Neural cell (in vitro differentiated cells): ENCODE data around the gene CCDC15. TPM values are rescaled to one million over a fixed set of nuclear protein-coding genes. Genes with fewer than 3 reads are reported as not detected.

ENCODE experiments used
- H2AFZ ChIP-seq: fragments of 200-600, 300-800 bp; sonication (generic), shearing (Covaris generic); 2 replicates; pipeline ENCODE4 v1.6.0; 2014; ENCODE audit warnings: low read depth, mild to moderate bottlenecking, antibody characterized with exemption, low read length, moderate library complexity
- H3F3A ChIP-seq: fragments of 200-600 bp; shearing (Covaris generic); 2 replicates; pipeline ENCODE4 v1.6.1; 2016; ENCODE audit warnings: mild to moderate bottlenecking, moderate library complexity, mixed read lengths, antibody characterized with exemption, low read length; ENCODE audit not compliant: insufficient read depth, poor library complexity, severe bottlenecking
- H3K27ac ChIP-seq: fragments of 200-600, 300-800 bp; sonication (generic), shearing (Covaris generic); 2 replicates; pipeline ENCODE4 v1.5.1; 2014; ENCODE audit warnings: mild to moderate bottlenecking, low read length, moderate library complexity
- H3K27me3 ChIP-seq: fragments of 300-800, 200-600 bp; sonication (generic), shearing (Covaris generic); 2 replicates; pipeline ENCODE4 v1.6.0; 2014; ENCODE audit warnings: mild to moderate bottlenecking, low read depth, low read length, moderate library complexity; ENCODE audit not compliant: insufficient read depth
- H3K36me3 ChIP-seq: fragments of 300-800, 200-600 bp; sonication (generic), shearing (Covaris generic); 2 replicates; pipeline ENCODE4 v1.5.1; 2014; ENCODE audit warnings: mild to moderate bottlenecking, antibody characterized with exemption, low read length, moderate library complexity; ENCODE audit not compliant: insufficient read depth
- H3K4me2 ChIP-seq: fragments of 300-800, 200-600 bp; sonication (generic), shearing (Covaris generic); 2 replicates; pipeline ENCODE4 v1.6.0; 2014; ENCODE audit warnings: mild to moderate bottlenecking, low read length
- H3K4me3 ChIP-seq: fragments of 300-800, 200-600 bp; sonication (generic), shearing (Covaris generic); 2 replicates; pipeline ENCODE4 v1.5.1; 2014; ENCODE audit warnings: mild to moderate bottlenecking, low read length, moderate library complexity
- H3K79me2 ChIP-seq: fragments of 200-600 bp; shearing (Covaris generic); replicated peaks from 2 replicates; pipeline ENCODE4 v1.6.0; 2014; ENCODE audit warnings: mild to moderate bottlenecking, low read length, moderate library complexity; ENCODE audit not compliant: insufficient read depth
- H3K9ac ChIP-seq: fragments of 300-800, 200-600 bp; sonication (generic), shearing (Covaris generic); 2 replicates; pipeline ENCODE4 v1.6.1; 2016; ENCODE audit warnings: mild to moderate bottlenecking, low read length, mixed read lengths
- H3K9me2 ChIP-seq: fragments of 200-600 bp; shearing (Covaris generic); 2 replicates; pipeline ENCODE4 v1.6.1; 2016; ENCODE audit warnings: mild to moderate bottlenecking, low read length, mixed read lengths; ENCODE audit not compliant: insufficient read depth
- H3K9me3 ChIP-seq: fragments of 200-600, 300-800 bp; sonication (generic), shearing (Covaris generic); 2 replicates; pipeline ENCODE4 v1.6.1; 2016; ENCODE audit warnings: mild to moderate bottlenecking, mixed run types, low read length, moderate library complexity, mixed read lengths
- H4K20me1 ChIP-seq: fragments of 200-600 bp; shearing (Covaris generic); 2 replicates; pipeline ENCODE4 v1.6.1; 2016; ENCODE audit warnings: mild to moderate bottlenecking, mixed run types; ENCODE audit not compliant: insufficient read depth
- EP300 ChIP-seq: fragments of 450-650 bp; conservative IDR thresholded peaks from 2 replicates; pipeline ENCODE4 v1.6.1; 2014; ENCODE audit warnings: antibody characterized with exemption, mild to moderate bottlenecking, moderate library complexity; ENCODE audit not compliant: poor library complexity, severe bottlenecking
- EZH2 ChIP-seq: fragments of 200-600, 300-800 bp; shearing (Covaris generic), sonication (generic); IDR thresholded peaks from 2 replicates; pipeline ENCODE4 v1.6.1; 2014; ENCODE audit warnings: antibody characterized with exemption, low read length, borderline replicate concordance, mild to moderate bottlenecking; ENCODE audit not compliant: insufficient read depth, poor library complexity, severe bottlenecking
- MXI1 ChIP-seq: fragments of 450-650 bp; conservative IDR thresholded peaks from 2 replicates; pipeline ENCODE4 v1.6.1; 2014; ENCODE audit warnings: antibody characterized with exemption, mild to moderate bottlenecking; ENCODE audit not compliant: poor library complexity, severe bottlenecking
- POLR2AphosphoS5 ChIP-seq: IDR thresholded peaks from 2 replicates; pipeline ENCODE4 v1.6.1; 2012
- RAD21 ChIP-seq: fragments of 450-650 bp; conservative IDR thresholded peaks from 2 replicates; pipeline ENCODE4 v1.6.1; 2014; ENCODE audit warnings: antibody characterized with exemption, mild to moderate bottlenecking, moderate library complexity
- SMC3 ChIP-seq: fragments of 450-650 bp; conservative IDR thresholded peaks from 2 replicates; pipeline ENCODE4 v1.6.1; 2014; ENCODE audit warnings: antibody characterized with exemption, mild to moderate bottlenecking, moderate library complexity; ENCODE audit not compliant: poor library complexity
- TAF1 ChIP-seq: IDR thresholded peaks from 2 replicates; pipeline ENCODE4 v1.6.1; 2012; ENCODE audit warnings: low read depth
- polyA plus RNA-seq: library from polyadenylated mRNA; depleted of rRNA; stranded (reverse); fragments of >200 nt; gene quantifications from 2 replicates; pipeline ENCODE4 v1.2.3, GENCODE V29; 2014
- TF ChIP-seq, protein P1 (sequence below): fragments of 450-650 bp; IDR thresholded peaks from 2 replicates; pipeline ENCODE4 v1.5.1; 2014; ENCODE audit warnings: antibody characterized with exemption, mild to moderate bottlenecking, moderate library complexity; ENCODE audit not compliant: poor library complexity, severe bottlenecking
- TF ChIP-seq, protein P2 (sequence below): IDR thresholded peaks from 2 replicates; pipeline ENCODE4 v1.6.1; 2012; ENCODE audit warnings: borderline replicate concordance

The CCDC15 gene
- polyA plus RNA-seq, 1 donor from 2014 or later = 2.5 TPM

DNA sequence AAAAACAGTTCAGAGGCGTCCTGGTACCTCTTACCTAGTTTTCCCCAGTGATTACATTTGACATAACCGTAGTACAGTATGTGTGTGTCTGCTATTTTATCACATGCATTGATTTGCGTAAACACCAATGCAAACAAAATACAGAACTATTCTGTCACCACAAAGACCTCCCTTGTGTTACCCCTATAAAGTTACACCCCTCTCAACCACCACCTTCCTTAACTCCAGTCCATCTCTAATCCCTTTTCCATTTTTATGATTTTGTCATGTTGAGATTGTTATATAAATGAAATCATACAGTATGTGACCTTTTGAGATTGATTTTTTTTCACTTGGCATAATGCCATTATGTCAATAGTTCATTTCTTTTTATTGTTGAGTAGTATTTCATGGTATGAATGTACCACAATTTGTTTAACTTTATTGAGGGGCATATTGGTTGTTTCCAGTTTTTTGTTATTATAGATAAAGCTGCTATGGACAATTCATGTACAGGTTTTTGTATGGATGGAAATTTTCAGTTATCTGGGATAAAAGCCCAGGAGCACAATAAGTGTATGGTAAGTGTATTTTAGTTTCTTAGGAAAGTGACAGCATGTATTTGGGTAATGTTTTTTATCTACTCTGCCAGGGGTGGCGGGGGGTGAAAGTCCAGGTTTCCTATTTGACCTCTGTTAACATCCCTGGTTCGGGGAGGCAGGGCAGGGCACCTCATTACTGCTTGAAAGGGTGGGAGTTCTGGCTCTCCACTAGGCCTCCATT is 103.1 kb downstream of the CCDC15 start:
- Histone ChIP-seq H3F3A (no peaks in the 10 kb centered on the region), H3K4me3 (no peak overlapping the region)

DNA sequence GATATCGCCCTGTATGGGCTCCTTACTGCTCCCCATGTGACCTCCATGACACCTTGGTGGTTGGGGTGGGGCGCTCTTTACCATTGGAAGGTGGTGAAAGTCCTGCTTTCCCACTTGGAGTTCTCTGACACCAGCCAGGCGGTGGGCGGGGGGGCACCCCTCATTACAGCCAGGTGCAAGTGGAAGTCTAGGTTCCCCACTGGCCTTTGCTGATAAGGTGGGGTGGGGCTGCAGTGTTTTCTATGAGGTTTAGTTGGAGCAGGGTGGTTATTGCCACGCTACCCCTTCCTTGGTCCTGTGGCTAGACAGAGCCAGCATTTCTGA is 103.7 kb downstream of the CCDC15 start:
- H3F3A ChIP-seq = no peaks in the 10 kb centered on the region
- no peaks in the 10 kb centered on the region for H3K9me2 ChIP-seq
- no peaks in the 10 kb centered on the region for H3K36me3 ChIP-seq
- no peak overlapping the region for H3K9ac ChIP-seq
- peaks cover 19% of the 10 kb centered on the region for H3K27me3 ChIP-seq
- H3K4me3 ChIP-seq = no peak overlapping the region
- no peaks in the 10 kb centered on the region for H3K9me3 ChIP-seq
- H3K27ac ChIP-seq = no peak overlapping the region
- no peaks in the 10 kb centered on the region for H3K79me2 ChIP-seq
- TF ChIP-seq EP300 = no peak
- TF ChIP-seq RAD21 = no peak
- no peak overlapping the region for H2AFZ ChIP-seq
- H4K20me1 ChIP-seq = no peaks in the 10 kb centered on the region
- no peak overlapping the region for H3K4me2 ChIP-seq

More for the DNA sequence above, 103.1 kb downstream of the CCDC15 start:
- no peak for TF ChIP-seq EZH2
- TF ChIP-seq TAF1 = no peak
- no peak for TF ChIP-seq MXI1
- TF ChIP-seq, protein P1, sequence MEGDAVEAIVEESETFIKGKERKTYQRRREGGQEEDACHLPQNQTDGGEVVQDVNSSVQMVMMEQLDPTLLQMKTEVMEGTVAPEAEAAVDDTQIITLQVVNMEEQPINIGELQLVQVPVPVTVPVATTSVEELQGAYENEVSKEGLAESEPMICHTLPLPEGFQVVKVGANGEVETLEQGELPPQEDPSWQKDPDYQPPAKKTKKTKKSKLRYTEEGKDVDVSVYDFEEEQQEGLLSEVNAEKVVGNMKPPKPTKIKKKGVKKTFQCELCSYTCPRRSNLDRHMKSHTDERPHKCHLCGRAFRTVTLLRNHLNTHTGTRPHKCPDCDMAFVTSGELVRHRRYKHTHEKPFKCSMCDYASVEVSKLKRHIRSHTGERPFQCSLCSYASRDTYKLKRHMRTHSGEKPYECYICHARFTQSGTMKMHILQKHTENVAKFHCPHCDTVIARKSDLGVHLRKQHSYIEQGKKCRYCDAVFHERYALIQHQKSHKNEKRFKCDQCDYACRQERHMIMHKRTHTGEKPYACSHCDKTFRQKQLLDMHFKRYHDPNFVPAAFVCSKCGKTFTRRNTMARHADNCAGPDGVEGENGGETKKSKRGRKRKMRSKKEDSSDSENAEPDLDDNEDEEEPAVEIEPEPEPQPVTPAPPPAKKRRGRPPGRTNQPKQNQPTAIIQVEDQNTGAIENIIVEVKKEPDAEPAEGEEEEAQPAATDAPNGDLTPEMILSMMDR = no peak
- TF ChIP-seq SMC3 = no peak
- no peak for TF ChIP-seq RAD21
- no peak for TF ChIP-seq POLR2AphosphoS5
- TF ChIP-seq EP300 = no peak
- TF ChIP-seq, protein P2, sequence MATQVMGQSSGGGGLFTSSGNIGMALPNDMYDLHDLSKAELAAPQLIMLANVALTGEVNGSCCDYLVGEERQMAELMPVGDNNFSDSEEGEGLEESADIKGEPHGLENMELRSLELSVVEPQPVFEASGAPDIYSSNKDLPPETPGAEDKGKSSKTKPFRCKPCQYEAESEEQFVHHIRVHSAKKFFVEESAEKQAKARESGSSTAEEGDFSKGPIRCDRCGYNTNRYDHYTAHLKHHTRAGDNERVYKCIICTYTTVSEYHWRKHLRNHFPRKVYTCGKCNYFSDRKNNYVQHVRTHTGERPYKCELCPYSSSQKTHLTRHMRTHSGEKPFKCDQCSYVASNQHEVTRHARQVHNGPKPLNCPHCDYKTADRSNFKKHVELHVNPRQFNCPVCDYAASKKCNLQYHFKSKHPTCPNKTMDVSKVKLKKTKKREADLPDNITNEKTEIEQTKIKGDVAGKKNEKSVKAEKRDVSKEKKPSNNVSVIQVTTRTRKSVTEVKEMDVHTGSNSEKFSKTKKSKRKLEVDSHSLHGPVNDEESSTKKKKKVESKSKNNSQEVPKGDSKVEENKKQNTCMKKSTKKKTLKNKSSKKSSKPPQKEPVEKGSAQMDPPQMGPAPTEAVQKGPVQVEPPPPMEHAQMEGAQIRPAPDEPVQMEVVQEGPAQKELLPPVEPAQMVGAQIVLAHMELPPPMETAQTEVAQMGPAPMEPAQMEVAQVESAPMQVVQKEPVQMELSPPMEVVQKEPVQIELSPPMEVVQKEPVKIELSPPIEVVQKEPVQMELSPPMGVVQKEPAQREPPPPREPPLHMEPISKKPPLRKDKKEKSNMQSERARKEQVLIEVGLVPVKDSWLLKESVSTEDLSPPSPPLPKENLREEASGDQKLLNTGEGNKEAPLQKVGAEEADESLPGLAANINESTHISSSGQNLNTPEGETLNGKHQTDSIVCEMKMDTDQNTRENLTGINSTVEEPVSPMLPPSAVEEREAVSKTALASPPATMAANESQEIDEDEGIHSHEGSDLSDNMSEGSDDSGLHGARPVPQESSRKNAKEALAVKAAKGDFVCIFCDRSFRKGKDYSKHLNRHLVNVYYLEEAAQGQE = no peak
- Histone ChIP-seq H3K9ac (no peak overlapping the region), H3K27me3 (peaks cover 13% of the 10 kb centered on the region), H3K9me3 (no peaks in the 10 kb centered on the region), H3K4me2 (no peak overlapping the region), H3K79me2 (no peaks in the 10 kb centered on the region), H3K9me2 (no peaks in the 10 kb centered on the region), H3K27ac (no peak overlapping the region), H3K36me3 (no peaks in the 10 kb centered on the region), H4K20me1 (no peaks in the 10 kb centered on the region), H2AFZ (no peak overlapping the region)
